ENCODE results near the gene AGA. TPM values are rescaled to one million over a fixed set of nuclear protein-coding genes. Genes with fewer than 3 reads are reported as not detected.

AGA gene
- polyA plus RNA-seq, 1 of the 3 experiments (the other 2 are of a cell fraction): 36.8 TPM

GRCh38 chr4:177441061-177441802 is 1.0 kb downstream of the AGA start:
- ChIA-PET POLR2A (interaction anchor here (0.6 to 1.9 kb wide), 6 partner anchors 8 to 65 kb away, joined by 3 to 5 read pairs (median 3); no protein-coding TSS in a partner anchor), CTCF (interaction anchor here (1.1 to 1.2 kb wide), 2 partner anchors 89 to 191 kb away, joined by 3 to 4 read pairs; no protein-coding TSS in a partner anchor)
- Histone ChIP-seq H3K9me3 (no peaks in the 10 kb centered on the region), H3K79me2 (ENCODE audit: insufficient read depth) (no peaks in the 10 kb centered on the region), H3K36me3 (replicated peaks in 1 of 2; ENCODE audit: control insufficient read depth in 1 of 2, insufficient read depth in 2 of 2, low read length in 1 of 2) (peaks cover 15 to 22% of the 10 kb centered on the region in 2 experiments), H3K9ac (peak overlapping the region; percentile 70), H3K4me2 (peak overlapping the region; percentile 76), H3F3A (replicated peaks; ENCODE audit: insufficient read depth) (no peaks in the 10 kb centered on the region), H3K4me1 (ENCODE audit: control insufficient read depth in 1 of 2, insufficient read depth in 2 of 2, low read depth in 1 of 2, low read length in 1 of 2) (peaks cover 0 to 11% of the 10 kb centered on the region in 2 experiments; a peak in 2 of 4 replicates), H2AFZ (ENCODE audit: low read depth) (peak overlapping the region; percentile 84), H3K27me3 (ENCODE audit: insufficient read depth) (no peaks in the 10 kb centered on the region), H3K27ac (ENCODE audit: low read depth in 2 of 2, low read length in 1 of 2) (peak overlapping the region; percentile 78 to 98), H4K20me1 (ENCODE audit: insufficient read depth) (no peaks in the 10 kb centered on the region), H3K9me2 (no peaks in the 10 kb centered on the region), H3K4me3 (ENCODE audit: low read depth in 2 of 2, low read length in 1 of 2) (peak overlapping the region; percentile 74 to 78)
- TF ChIP-seq EP300 (IDR thresholded peaks at IDR 0.05; ENCODE audit: borderline replicate concordance in 1 of 2, low read depth in 1 of 2, low read length in 1 of 2): no peak
- TF ChIP-seq, protein P1, sequence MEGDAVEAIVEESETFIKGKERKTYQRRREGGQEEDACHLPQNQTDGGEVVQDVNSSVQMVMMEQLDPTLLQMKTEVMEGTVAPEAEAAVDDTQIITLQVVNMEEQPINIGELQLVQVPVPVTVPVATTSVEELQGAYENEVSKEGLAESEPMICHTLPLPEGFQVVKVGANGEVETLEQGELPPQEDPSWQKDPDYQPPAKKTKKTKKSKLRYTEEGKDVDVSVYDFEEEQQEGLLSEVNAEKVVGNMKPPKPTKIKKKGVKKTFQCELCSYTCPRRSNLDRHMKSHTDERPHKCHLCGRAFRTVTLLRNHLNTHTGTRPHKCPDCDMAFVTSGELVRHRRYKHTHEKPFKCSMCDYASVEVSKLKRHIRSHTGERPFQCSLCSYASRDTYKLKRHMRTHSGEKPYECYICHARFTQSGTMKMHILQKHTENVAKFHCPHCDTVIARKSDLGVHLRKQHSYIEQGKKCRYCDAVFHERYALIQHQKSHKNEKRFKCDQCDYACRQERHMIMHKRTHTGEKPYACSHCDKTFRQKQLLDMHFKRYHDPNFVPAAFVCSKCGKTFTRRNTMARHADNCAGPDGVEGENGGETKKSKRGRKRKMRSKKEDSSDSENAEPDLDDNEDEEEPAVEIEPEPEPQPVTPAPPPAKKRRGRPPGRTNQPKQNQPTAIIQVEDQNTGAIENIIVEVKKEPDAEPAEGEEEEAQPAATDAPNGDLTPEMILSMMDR (IDR thresholded peaks at IDR 0.05): peak; percentile 16; the same call in 1 of the 2 replicates
- TF ChIP-seq TAF1 (IDR thresholded peaks at IDR 0.05; ENCODE audit: borderline replicate concordance, low read depth, low read length): no peak
- peak; percentile 22 for DNase-seq
- 51% methylated on average over 12 of the region's 12 CpGs for WGBS (ENCODE audit: low lambda C conversion rate)

- no peak overlapping the region for H3K27ac ChIP-seq (ENCODE audit: low read depth in 2 of 2, low read length in 1 of 2)
- WGBS (ENCODE audit: low lambda C conversion rate): 97% methylated on average over 7 of the region's 7 CpGs
Observed at GRCh38 chr4:177436456-177436855, 5.8 kb downstream of the AGA start.

More at GRCh38 chr4:177436456-177436855, 5.8 kb downstream of the AGA start:
- Histone ChIP-seq H3K4me3 (ENCODE audit: low read depth in 2 of 2, low read length in 1 of 2) (no peak overlapping the region), H3F3A (replicated peaks; ENCODE audit: insufficient read depth) (no peaks in the 10 kb centered on the region), H3K9me2 (no peaks in the 10 kb centered on the region), H2AFZ (ENCODE audit: low read depth) (no peak overlapping the region), H3K36me3 (replicated peaks in 1 of 2; ENCODE audit: control insufficient read depth in 1 of 2, insufficient read depth in 2 of 2, low read length in 1 of 2) (peaks cover 26 to 31% of the 10 kb centered on the region in 2 experiments), H3K4me1 (ENCODE audit: control insufficient read depth in 1 of 2, insufficient read depth in 2 of 2, low read depth in 1 of 2, low read length in 1 of 2) (peaks cover 0 to 7% of the 10 kb centered on the region in 2 experiments; a peak in 2 of 4 replicates), H3K4me2 (no peak overlapping the region), H3K79me2 (ENCODE audit: insufficient read depth) (no peaks in the 10 kb centered on the region), H3K9me3 (no peaks in the 10 kb centered on the region), H4K20me1 (ENCODE audit: insufficient read depth) (no peaks in the 10 kb centered on the region), H3K9ac (no peak overlapping the region), H3K27me3 (ENCODE audit: insufficient read depth) (no peaks in the 10 kb centered on the region)
- POLR2A ChIA-PET: no interaction called here
- CTCF ChIA-PET: no interaction called here
- no peak for DNase-seq
- no peak for TF ChIP-seq PBX3 (IDR thresholded peaks at IDR 0.05)
- no peak for TF ChIP-seq ELF1 (IDR thresholded peaks at IDR 0.05)
- TF ChIP-seq, protein P2, sequence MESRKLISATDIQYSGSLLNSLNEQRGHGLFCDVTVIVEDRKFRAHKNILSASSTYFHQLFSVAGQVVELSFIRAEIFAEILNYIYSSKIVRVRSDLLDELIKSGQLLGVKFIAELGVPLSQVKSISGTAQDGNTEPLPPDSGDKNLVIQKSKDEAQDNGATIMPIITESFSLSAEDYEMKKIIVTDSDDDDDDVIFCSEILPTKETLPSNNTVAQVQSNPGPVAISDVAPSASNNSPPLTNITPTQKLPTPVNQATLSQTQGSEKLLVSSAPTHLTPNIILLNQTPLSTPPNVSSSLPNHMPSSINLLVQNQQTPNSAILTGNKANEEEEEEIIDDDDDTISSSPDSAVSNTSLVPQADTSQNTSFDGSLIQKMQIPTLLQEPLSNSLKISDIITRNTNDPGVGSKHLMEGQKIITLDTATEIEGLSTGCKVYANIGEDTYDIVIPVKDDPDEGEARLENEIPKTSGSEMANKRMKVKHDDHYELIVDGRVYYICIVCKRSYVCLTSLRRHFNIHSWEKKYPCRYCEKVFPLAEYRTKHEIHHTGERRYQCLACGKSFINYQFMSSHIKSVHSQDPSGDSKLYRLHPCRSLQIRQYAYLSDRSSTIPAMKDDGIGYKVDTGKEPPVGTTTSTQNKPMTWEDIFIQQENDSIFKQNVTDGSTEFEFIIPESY (IDR thresholded peaks at IDR 0.05; ENCODE audit: borderline replicate concordance, low read depth): no peak
- no peak for TF ChIP-seq FOSL2 (IDR thresholded peaks at IDR 0.05; ENCODE audit: borderline replicate concordance, low read depth)
- no peak for TF ChIP-seq NFIC (IDR thresholded peaks at IDR 0.05; ENCODE audit: borderline replicate concordance)
- no peak for TF ChIP-seq USF1 (IDR thresholded peaks at IDR 0.05; ENCODE audit: borderline replicate concordance, low read depth)
- no peak for TF ChIP-seq GATA2 (CRISPR knock-in tag; IDR thresholded peaks at IDR 0.05)
- no peak for TF ChIP-seq FOXJ3 (CRISPR knock-in tag; IDR thresholded peaks at IDR 0.05)
- no peak for TF ChIP-seq POLR2AphosphoS5 (IDR thresholded peaks at IDR 0.05; ENCODE audit: low read depth, low read length)
- TF ChIP-seq RCOR1 (IDR thresholded peaks at IDR 0.05; ENCODE audit: low read length): no peak
- TF ChIP-seq JUND (IDR thresholded peaks at IDR 0.05): no peak

Measured in SK-N-SH (cell line).